H1 (cell line): ENCODE data around the gene F10.

Experiments
- CHD2 ChIP-seq: IDR thresholded peaks from 2 replicates; pipeline ENCODE4 v1.6.1; 2012; ENCODE audit warnings: low read length, improper control_type of control experiment
- CTCF ChIP-seq, 3 experiments: IDR thresholded peaks; 1 replicate in 2 of 3; 2 replicates in 1 of 3; pipeline versions ENCODE4 v1.5.1 to v1.6.1; 2011; ENCODE audit warnings: low read length in 3 of 3, mild to moderate bottlenecking in 3 of 3, inconsistent platforms in 2 of 3, low read depth in 1 of 3, moderate library complexity in 1 of 3; ENCODE audit not compliant: insufficient read depth in 1 of 3; ENCODE audit errors: control extremely low read depth in 1 of 3
- POLR2A ChIP-seq, 2 experiments: IDR thresholded peaks; 1 replicate in 1 of 2; 2 replicates in 1 of 2; pipeline ENCODE4 v1.6.1; 2011; ENCODE audit warnings: low read depth in 2 of 2, low read length in 2 of 2, mild to moderate bottlenecking in 2 of 2; ENCODE audit errors: control extremely low read depth in 1 of 2
- POLR2AphosphoS5 ChIP-seq: IDR thresholded peaks from 2 replicates; pipeline ENCODE4 v1.6.1; 2011; ENCODE audit warnings: low read depth, low read length
- RAD21 ChIP-seq, 2 experiments: IDR thresholded peaks in 1 of 2; conservative IDR thresholded peaks in 1 of 2; 2 replicates each; pipeline ENCODE4 v1.6.1; 2011; ENCODE audit warnings: low read depth in 2 of 2, low read length in 2 of 2, improper control_type of control experiment in 1 of 2, inconsistent platforms in 1 of 2, mild to moderate bottlenecking in 1 of 2, moderate library complexity in 1 of 2

- TF ChIP-seq POLR2A (IDR thresholded peaks at IDR 0.05; ENCODE audit: control extremely low read depth in 1 of 2, low read depth in 2 of 2, low read length in 2 of 2) = no peak
- TF ChIP-seq RAD21 (IDR thresholded peaks at IDR 0.05 in 1 of 2, conservative IDR thresholded peaks at IDR 0.05 in 1 of 2; ENCODE audit: low read depth in 2 of 2, low read length in 2 of 2) = no peak
- no peak for TF ChIP-seq CTCF (IDR thresholded peaks at IDR 0.05; ENCODE audit: control extremely low read depth in 1 of 3, insufficient read depth in 1 of 3, low read depth in 1 of 3, low read length in 3 of 3)
- no peak for TF ChIP-seq CHD2
- TF ChIP-seq POLR2AphosphoS5 = no peak
Measured at GRCh38 chr13:113168211-113168610, 45.6 kb downstream of the F10 start.
